HepG2 (cell line): ENCODE data around the gene REP15. TPM values are rescaled to one million over a fixed set of nuclear protein-coding genes. Genes with fewer than 3 reads are reported as not detected.

Experiments used
- DNMT1 ChIP-seq: sonication (generic); formaldehyde crosslinking; IDR thresholded peaks from 2 replicates; pipeline ENCODE4 v1.5.1; 2020; ENCODE audit warnings: mild to moderate bottlenecking, missing genetic modification reagents
- HIC2 ChIP-seq: sonication (generic); formaldehyde crosslinking; IDR thresholded peaks from 2 replicates; pipeline ENCODE4 v1.9.0; 2022; ENCODE audit warnings: low read depth, missing genetic modification reagents
- HOMEZ ChIP-seq: IDR thresholded peaks from 2 replicates; pipeline ENCODE4 v1.6.1; 2016; ENCODE audit warnings: low read depth
- KLF16 ChIP-seq, 2 experiments: sonication (generic) in 1 of 2; formaldehyde crosslinking in 1 of 2; IDR thresholded peaks; 2 replicates each; pipeline versions ENCODE4 v1.6.1 to v1.8.0; 2016 to 2023; ENCODE audit warnings: missing genetic modification reagents in 2 of 2, missing compliant biosample characterization in 1 of 2
- MEF2D ChIP-seq: sonication (generic); formaldehyde crosslinking; IDR thresholded peaks from 2 replicates; pipeline ENCODE4 v1.5.1; 2020; ENCODE audit warnings: mild to moderate bottlenecking, missing genetic modification reagents
- MTA1 ChIP-seq: sonication (generic); formaldehyde crosslinking; IDR thresholded peaks from 2 replicates; pipeline ENCODE4 v1.4.0; 2020; ENCODE audit warnings: missing genetic modification reagents, mild to moderate bottlenecking, borderline replicate concordance
- NKX3-1 ChIP-seq: sonication (generic); formaldehyde crosslinking; IDR thresholded peaks from 2 replicates; pipeline ENCODE4 v1.5.0; 2020; ENCODE audit warnings: missing genetic modification reagents
- RBM39 ChIP-seq: fragments of 200-400 bp; formaldehyde crosslinking; IDR thresholded peaks from one replicate; pipeline ENCODE4 v1.6.1; 2018; ENCODE audit warnings: antibody characterized with exemption, mild to moderate bottlenecking, low read depth, low read length; ENCODE audit not compliant: poor library complexity, severe bottlenecking
- TFE3 ChIP-seq: IDR thresholded peaks from 2 replicates; pipeline ENCODE4 v1.6.1; 2016
- ZBTB7B ChIP-seq: sonication (generic); formaldehyde crosslinking; IDR thresholded peaks from 2 replicates; pipeline ENCODE4 v1.4.0; 2020; ENCODE audit warnings: missing genetic modification reagents
- ZNF101 ChIP-seq: sonication (generic); formaldehyde crosslinking; IDR thresholded peaks from 2 replicates; pipeline ENCODE4 v1.4.0; 2020; ENCODE audit warnings: mild to moderate bottlenecking, low read depth, missing genetic modification reagents, borderline replicate concordance
- ZNF350 ChIP-seq: sonication (generic); formaldehyde crosslinking; IDR thresholded peaks from 2 replicates; pipeline ENCODE4 v1.4.0; 2020; ENCODE audit warnings: mild to moderate bottlenecking, low read depth, missing genetic modification reagents, borderline replicate concordance
- ZNF414 ChIP-seq: sonication (generic); formaldehyde crosslinking; IDR thresholded peaks from 2 replicates; pipeline ENCODE4 v1.5.0; 2020; ENCODE audit warnings: missing genetic modification reagents
- ZNF672 ChIP-seq: sonication (generic); formaldehyde crosslinking; IDR thresholded peaks from 2 replicates; pipeline ENCODE4 v1.8.1; 2022; ENCODE audit warnings: missing genetic modification reagents
- polyA plus RNA-seq, 8 experiments: library from polyadenylated mRNA; depleted of rRNA in 3 of 8; stranded (reverse) in 7 of 8; unstranded in 1 of 8; fragments of >200 nt; fragmentation: Illumina TruSeq in 4 of 8; extraction: Trizol in 4 of 8; gene quantifications; 2 replicates each; pipeline versions ENCODE4 v1.2.1 to v1.2.3, GENCODE V29; 2011 to 2016; ENCODE audit warnings: low read depth in 4 of 8, missing spikeins in 1 of 8, mixed read lengths in 1 of 8; ENCODE audit not compliant: insufficient read depth in 1 of 8
- total RNA-seq, 5 experiments: library from RNA; depleted of rRNA; stranded (reverse); fragments of >200 nt; fragmentation: Illumina TruSeq; extraction: Trizol; gene quantifications; 2 replicates each; pipeline ENCODE4 v1.2.3, GENCODE V29; 2016; ENCODE audit warnings: low read depth in 1 of 5
- TF ChIP-seq, protein P1 (sequence below): sonication (generic); formaldehyde crosslinking; IDR thresholded peaks from 2 replicates; pipeline ENCODE4 v1.4.0; 2020; ENCODE audit warnings: mild to moderate bottlenecking, missing genetic modification reagents
- TF ChIP-seq, protein P2 (sequence below): sonication (generic); formaldehyde crosslinking; IDR thresholded peaks from 2 replicates; pipeline ENCODE4 v1.5.1; 2020; ENCODE audit warnings: missing genetic modification reagents, mild to moderate bottlenecking, borderline replicate concordance

Gene REP15
- total and polyA plus RNA-seq, 2 of the 13 experiments (the other 11 are each of a cell fraction or from before 2014, with no cell fraction given): 0.12 to 0.64 TPM

DNA sequence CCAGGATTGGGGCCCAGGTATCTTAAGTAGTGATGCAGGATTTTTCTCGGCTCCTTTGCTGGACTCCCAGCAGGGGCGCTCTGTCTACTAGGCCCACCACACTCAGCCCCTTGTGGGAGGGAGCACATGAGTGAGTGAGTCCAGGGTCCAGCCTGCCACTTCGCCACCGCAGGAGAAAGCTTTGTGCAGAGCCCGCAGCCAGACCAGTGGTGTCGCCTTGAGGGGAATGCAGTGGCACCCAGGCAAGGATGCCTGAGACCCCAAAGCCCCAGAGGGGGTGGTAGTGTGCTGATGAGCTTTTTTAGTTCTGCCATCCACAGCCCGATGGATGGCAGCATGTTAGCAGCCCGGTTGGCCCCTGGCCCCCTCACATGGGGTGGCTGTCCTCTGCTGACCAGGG, 9.0 kb downstream of the REP15 start (continued):
- 0 out of 2 replicates have a peak, but pooled peaks have one; percentile 58 for TF ChIP-seq HOMEZ
- 0 out of 2 replicates have a peak, but pooled peaks have one; percentile 26 for TF ChIP-seq ZNF414 (CRISPR knock-in tag)
- TF ChIP-seq, protein P1, sequence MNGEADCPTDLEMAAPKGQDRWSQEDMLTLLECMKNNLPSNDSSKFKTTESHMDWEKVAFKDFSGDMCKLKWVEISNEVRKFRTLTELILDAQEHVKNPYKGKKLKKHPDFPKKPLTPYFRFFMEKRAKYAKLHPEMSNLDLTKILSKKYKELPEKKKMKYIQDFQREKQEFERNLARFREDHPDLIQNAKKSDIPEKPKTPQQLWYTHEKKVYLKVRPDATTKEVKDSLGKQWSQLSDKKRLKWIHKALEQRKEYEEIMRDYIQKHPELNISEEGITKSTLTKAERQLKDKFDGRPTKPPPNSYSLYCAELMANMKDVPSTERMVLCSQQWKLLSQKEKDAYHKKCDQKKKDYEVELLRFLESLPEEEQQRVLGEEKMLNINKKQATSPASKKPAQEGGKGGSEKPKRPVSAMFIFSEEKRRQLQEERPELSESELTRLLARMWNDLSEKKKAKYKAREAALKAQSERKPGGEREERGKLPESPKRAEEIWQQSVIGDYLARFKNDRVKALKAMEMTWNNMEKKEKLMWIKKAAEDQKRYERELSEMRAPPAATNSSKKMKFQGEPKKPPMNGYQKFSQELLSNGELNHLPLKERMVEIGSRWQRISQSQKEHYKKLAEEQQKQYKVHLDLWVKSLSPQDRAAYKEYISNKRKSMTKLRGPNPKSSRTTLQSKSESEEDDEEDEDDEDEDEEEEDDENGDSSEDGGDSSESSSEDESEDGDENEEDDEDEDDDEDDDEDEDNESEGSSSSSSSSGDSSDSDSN: 0 out of 2 replicates have a peak, but pooled peaks have one; percentile 41
- no peak for TF ChIP-seq DNMT1 (CRISPR knock-in tag)
- TF ChIP-seq, protein P2, sequence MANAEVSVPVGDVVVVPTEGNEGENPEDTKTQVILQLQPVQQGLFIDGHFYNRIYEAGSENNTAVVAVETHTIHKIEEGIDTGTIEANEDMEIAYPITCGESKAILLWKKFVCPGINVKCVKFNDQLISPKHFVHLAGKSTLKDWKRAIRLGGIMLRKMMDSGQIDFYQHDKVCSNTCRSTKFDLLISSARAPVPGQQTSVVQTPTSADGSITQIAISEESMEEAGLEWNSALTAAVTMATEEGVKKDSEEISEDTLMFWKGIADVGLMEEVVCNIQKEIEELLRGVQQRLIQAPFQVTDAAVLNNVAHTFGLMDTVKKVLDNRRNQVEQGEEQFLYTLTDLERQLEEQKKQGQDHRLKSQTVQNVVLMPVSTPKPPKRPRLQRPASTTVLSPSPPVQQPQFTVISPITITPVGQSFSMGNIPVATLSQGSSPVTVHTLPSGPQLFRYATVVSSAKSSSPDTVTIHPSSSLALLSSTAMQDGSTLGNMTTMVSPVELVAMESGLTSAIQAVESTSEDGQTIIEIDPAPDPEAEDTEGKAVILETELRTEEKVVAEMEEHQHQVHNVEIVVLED (CRISPR knock-in tag): peak; percentile 29; the same call in 1 of the 2 replicates
- peak; percentile 41 for TF ChIP-seq RBM39
- no peak for TF ChIP-seq ZNF101 (CRISPR knock-in tag)
- TF ChIP-seq ZNF350 (CRISPR knock-in tag): 0 out of 2 replicates have a peak, but pooled peaks have one; percentile 20
- TF ChIP-seq KLF16 (CRISPR knock-in tag; IDR thresholded peaks at IDR 0.05): 0 out of 4 replicates have a peak, but pooled peaks of 1 of the 2 experiments have one; percentile 43
- TF ChIP-seq TFE3 (CRISPR knock-in tag): peak; percentile 46; the same call in 1 of the 2 replicates
- no peak for TF ChIP-seq MEF2D
- peak; percentile 67; the same call in 1 of the 2 replicates for TF ChIP-seq MTA1 (CRISPR knock-in tag)
- no peak for TF ChIP-seq ZNF672 (CRISPR knock-in tag)
- TF ChIP-seq ZBTB7B (CRISPR knock-in tag): peak; percentile 87
- TF ChIP-seq HIC2 (CRISPR knock-in tag): 0 out of 2 replicates have a peak, but pooled peaks have one; percentile 34
- TF ChIP-seq NKX3-1 (CRISPR knock-in tag): peak; percentile 85
